GM10248 (cell line): ENCODE results near the gene SLC10A7.

Source experiments
- CTCF ChIA-PET: fragments of 300-600 bp; sonication (Branson Sonifier 250); formaldehyde crosslinking; extraction: SDS; loops from one replicate; lab custom pipeline; 2021; ENCODE audit warnings: antibody characterized with exemption; lab: Yijun Ruan, JAX
- POLR2A ChIA-PET: fragments of 350-650 bp; sonication (Branson Sonifier 250); formaldehyde crosslinking; extraction: SDS; loops from one replicate; lab custom pipeline; 2020; ENCODE audit warnings: antibody characterized with exemption; lab: Yijun Ruan, JAX
- DNase-seq: peaks from one replicate; pipeline ENCODE4 v3.0.0; 2012; ENCODE audit errors: extremely low spot score
- TF ChIP-seq, protein P1 (sequence below): IDR thresholded peaks from 2 replicates; pipeline ENCODE4 v1.5.1; 2012; ENCODE audit warnings: mild to moderate bottlenecking, low read depth; ENCODE audit errors: extremely low read depth, missing control alignments, control extremely low read depth

SLC10A7 gene

GRCh38 chr4:146506272-146506671 is 15.5 kb downstream of the SLC10A7 start:
- TF ChIP-seq, protein P1, sequence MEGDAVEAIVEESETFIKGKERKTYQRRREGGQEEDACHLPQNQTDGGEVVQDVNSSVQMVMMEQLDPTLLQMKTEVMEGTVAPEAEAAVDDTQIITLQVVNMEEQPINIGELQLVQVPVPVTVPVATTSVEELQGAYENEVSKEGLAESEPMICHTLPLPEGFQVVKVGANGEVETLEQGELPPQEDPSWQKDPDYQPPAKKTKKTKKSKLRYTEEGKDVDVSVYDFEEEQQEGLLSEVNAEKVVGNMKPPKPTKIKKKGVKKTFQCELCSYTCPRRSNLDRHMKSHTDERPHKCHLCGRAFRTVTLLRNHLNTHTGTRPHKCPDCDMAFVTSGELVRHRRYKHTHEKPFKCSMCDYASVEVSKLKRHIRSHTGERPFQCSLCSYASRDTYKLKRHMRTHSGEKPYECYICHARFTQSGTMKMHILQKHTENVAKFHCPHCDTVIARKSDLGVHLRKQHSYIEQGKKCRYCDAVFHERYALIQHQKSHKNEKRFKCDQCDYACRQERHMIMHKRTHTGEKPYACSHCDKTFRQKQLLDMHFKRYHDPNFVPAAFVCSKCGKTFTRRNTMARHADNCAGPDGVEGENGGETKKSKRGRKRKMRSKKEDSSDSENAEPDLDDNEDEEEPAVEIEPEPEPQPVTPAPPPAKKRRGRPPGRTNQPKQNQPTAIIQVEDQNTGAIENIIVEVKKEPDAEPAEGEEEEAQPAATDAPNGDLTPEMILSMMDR, result no peak
- POLR2A ChIA-PET, result no interaction called here
- DNase-seq, result no peak
- CTCF ChIA-PET, result no interaction called here

DNA sequence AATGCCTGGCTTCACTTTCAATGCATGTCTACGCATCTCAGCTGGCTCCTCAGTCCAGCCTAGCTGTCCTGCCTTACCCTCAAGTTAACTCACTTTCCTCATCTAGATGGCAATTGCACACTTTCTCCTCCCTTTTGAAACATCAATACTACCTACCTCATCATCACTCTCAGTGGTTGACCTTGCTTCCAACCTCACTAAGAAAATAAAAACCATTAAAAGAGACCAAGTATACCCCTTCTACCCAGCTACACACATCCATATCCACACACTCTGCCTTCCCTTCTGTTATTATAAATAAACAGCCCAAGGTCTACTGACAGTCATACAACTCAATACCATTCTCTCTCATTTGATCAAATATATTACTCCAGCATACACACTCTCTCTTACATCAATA is 21.5 kb downstream of the SLC10A7 start:
- TF ChIP-seq, protein P1, result no peak
- no peak for DNase-seq
- CTCF ChIA-PET, result interaction anchor here (1.6 to 2.0 kb wide), 2 partner anchors 9 to 22 kb away, joined by 4 read pairs; no protein-coding TSS in a partner anchor
- POLR2A ChIA-PET, result no interaction called here

DNA sequence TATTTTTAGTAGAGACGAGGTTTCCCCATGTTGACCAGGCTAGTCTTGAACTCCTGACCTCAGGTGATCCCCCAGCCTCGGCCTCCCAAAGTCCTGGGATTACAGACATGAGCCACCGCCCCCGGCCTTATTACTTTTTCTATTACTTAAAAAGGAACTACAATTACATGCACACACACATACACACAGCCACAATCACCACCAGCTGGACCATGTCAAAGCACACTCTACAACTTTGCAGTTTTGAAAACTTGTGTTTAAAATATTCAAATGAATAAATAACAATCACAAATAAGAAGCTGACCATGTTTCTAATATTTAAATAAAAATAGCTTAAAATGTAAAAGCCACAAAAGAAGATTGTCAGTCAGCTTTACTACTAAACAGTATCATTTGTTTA is 23.4 kb downstream of the SLC10A7 start:
- TF ChIP-seq, protein P1, result no peak
- POLR2A ChIA-PET, result no interaction called here
- no peak for DNase-seq
- CTCF ChIA-PET, result no interaction called here

GRCh38 chr4:146495269-146495668 is 26.5 kb downstream of the SLC10A7 start:
- DNase-seq, result no peak
- ChIA-PET CTCF (interaction anchor here (1.4 kb wide), 1 partner anchor 12 kb away, joined by 3 read pairs; no protein-coding TSS in a partner anchor), POLR2A (no interaction called here)
- TF ChIP-seq, protein P1, result no peak

DNA sequence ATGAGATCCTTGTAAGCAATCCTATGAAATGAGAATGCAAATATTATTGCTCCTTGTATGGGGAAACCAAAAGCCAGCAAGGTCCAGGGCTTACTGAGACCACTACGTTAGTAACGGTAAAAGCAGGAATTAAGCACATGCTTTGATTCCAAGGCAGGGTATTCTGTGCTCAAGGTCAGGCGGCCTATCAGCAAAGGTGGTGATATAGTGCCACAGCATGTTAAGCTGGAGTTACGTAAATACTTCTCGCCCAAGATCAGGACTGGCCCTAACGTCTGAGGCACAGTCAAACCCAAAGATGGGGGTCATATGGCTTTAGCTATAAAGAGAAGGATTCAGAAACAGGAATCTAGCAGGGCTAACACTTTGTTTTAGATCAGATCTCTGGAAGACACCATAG is 27.6 kb downstream of the SLC10A7 start:
- no peak for DNase-seq
- ChIA-PET CTCF (interaction anchor here (1.7 kb wide), 1 partner anchor 15 kb away, joined by 4 read pairs; no protein-coding TSS in a partner anchor), POLR2A (no interaction called here)
- TF ChIP-seq, protein P1, result no peak

DNA sequence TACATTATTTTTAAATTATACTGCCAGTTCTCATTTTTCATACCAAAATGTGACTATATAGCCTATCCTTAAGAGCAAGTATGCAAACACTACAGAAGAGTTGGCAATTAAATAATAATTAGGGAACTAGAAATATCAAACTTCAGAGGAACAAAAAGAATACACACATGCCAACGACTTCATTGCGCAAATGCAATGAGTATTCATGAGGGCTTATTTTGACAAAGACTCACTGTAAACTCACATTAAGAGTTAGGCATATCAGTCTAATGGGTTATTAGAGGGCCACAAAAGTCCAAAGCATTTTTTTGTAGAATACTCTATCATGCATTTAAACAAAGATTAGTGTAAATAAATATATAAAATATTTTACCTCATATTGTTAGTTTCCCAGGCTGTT is 31.6 kb downstream of the SLC10A7 start:
- DNase-seq, result no peak
- ChIA-PET CTCF (interaction anchor here (1.0 to 2.7 kb wide), 2 partner anchors 7 to 147 kb away, joined by 3 to 6 read pairs; no protein-coding TSS in a partner anchor), POLR2A (no interaction called here)
- TF ChIP-seq, protein P1, result no peak
